Left lung (tissue), 10 donors: ENCODE measurements around the gene FYB1. TPM values are rescaled to one million over a fixed set of nuclear protein-coding genes. Genes with fewer than 3 reads are reported as not detected.
A peak's percentile ranks its signal among the peaks of the same experiment; 100 is the strongest.
"Not testable (repeated sequence)": the region's sequence is repeated elsewhere in the genome, so short reads cannot be mapped to it uniquely, and the experiment has no call there.

Experiments
- ATAC-seq: fragments of 200-7000 bp; cut with Tn5 transposase; one replicate; pipeline ENCODE4 v1.9.1; 2020; ENCODE audit warnings: moderate library complexity
- DNase-seq, 4 donors: peaks; one replicate each; pipeline ENCODE4 v3.0.0-alpha.2; 2013 to 2020
- H3K27ac ChIP-seq, 2 donors: fragments of 200-600 bp; sonication (generic) in 1 of 2; one replicate each; pipeline versions ENCODE4 v1.5.0 to v1.8.0; 2020 to 2021
- H3K27me3 ChIP-seq, 2 donors: fragments of 200-600 bp; sonication (generic) in 1 of 2; one replicate each; pipeline versions ENCODE4 v1.5.0 to v1.8.0; 2020 to 2021
- H3K36me3 ChIP-seq, 2 donors: fragments of 200-600 bp; sonication (generic) in 1 of 2; one replicate each; pipeline versions ENCODE4 v1.5.0 to v1.8.0; 2020 to 2021
- H3K4me1 ChIP-seq, 2 donors: fragments of 200-600 bp; one replicate each; pipeline ENCODE4 v1.8.0; 2021
- H3K4me3 ChIP-seq, 2 donors: fragments of 200-600 bp; sonication (generic) in 1 of 2; one replicate each; pipeline versions ENCODE4 v1.5.0 to v1.8.0; 2020 to 2021; ENCODE audit warnings: mild to moderate bottlenecking in 1 of 2
- H3K9me3 ChIP-seq, 2 donors: fragments of 200-600 bp; sonication (generic) in 1 of 2; one replicate each; pipeline versions ENCODE4 v1.5.0 to v1.8.0; 2020 to 2021
- CTCF ChIP-seq, 2 donors: fragments of 200-600 bp; sonication (generic) in 1 of 2; IDR thresholded peaks; one replicate each; pipeline versions ENCODE4 v1.5.0 to v1.8.0; 2021; ENCODE audit warnings: antibody characterized with exemption in 2 of 2
- intact Hi-C, 2 donors: fragments of 100-400 bp; cut with DNase I; formaldehyde crosslinking; loops; one replicate each; pipeline versions ENCODE4 v1.11.2 to v1.14.2; 2022
- polyA plus RNA-seq, 6 donors: library from polyadenylated mRNA; unstranded; fragments of 120-200 nt; gene quantifications; one replicate each; pipeline ENCODE4 v1.2.1, GENCODE V29; 2013; ENCODE audit not compliant: insufficient read length in 6 of 6
- total RNA-seq, 2 donors: library from RNA; stranded (reverse); fragmentation: NEBNext Ultra II Directional; extraction: Animal tissue kit (Norgen Biotek cat#: 25700); gene quantifications; one replicate each; pipeline ENCODE4 v1.2.1, GENCODE V29; 2021
- donor health status: DM: no; HTN: yes; CAD: no.
- donor health status: DM: no; HTN: no; CAD: no.

FYB1 gene
- total and polyA plus RNA-seq, 8 donors: 3.4 to 93.7 (median 4.4) TPM

DNA sequence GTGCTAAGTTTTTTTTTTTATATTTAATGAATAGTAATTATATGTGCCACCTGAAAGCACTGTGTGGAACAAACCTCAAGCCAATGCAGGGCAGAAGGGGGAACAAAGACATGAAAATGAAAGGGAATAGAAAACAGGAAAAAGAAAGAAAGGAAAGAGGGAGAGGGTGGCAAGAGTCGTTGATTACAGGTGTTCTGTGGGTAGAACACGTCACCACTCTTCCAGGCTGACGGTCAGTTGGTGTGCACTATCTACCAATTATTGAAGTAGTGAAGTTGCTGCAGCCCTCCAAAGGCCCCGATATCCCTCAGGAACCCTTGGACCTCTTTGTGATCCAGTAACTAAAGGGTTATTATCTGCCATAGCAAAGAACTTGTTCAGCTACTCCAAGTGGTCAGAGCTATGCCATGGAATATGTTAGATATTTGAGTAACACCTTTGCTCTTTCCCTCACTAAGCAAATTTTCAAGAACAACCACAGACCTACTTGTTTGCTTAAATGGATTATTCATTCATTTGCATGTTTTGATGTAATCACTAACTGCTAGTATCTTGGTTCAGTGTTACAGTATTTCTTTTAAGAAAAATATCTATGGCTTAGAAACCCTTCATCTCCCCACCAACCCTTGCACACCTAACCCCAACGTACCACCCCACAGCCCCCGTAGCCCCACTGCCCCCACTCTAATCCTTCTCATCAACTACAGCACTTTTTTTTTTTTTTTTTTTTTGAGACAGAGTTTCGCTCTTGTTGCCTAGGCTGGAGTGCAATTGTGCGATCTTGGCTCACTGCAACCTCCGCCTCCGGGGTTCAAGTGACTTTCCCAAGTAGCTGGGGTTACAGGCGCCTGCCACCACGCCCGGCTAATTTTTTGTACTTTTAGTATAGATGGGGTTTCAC, 31.3 kb downstream of the FYB1 start:
- Histone ChIP-seq H3K27ac (no peak overlapping the region), H3K27me3 (no peaks in the 10 kb centered on the region), H3K4me3 (no peak overlapping the region), H3K36me3 (no peaks in the 10 kb centered on the region), H3K4me1 (peaks cover 0 to 43% of the 10 kb centered on the region in 2 donors), H3K9me3 (no peaks in the 10 kb centered on the region)
- peak; percentile 53 for ATAC-seq
- intact Hi-C loops: no loop called here
- TF ChIP-seq CTCF (IDR thresholded peaks at IDR 0.05): no peak
- DNase-seq: peak in 1 of 4 donors; percentile 35

GRCh38 chr5:39186722-39187539, 32.4 kb downstream of the FYB1 start:
- no peak for TF ChIP-seq CTCF (IDR thresholded peaks at IDR 0.05)
- no peaks in the 10 kb centered on the region for H3K27me3 ChIP-seq
- no peak overlapping the region for H3K4me3 ChIP-seq
- H3K9me3 ChIP-seq: no peaks in the 10 kb centered on the region
- H3K4me1 ChIP-seq: peaks cover 0 to 32% of the 10 kb centered on the region in 2 donors
- intact Hi-C loops: no loop called here
- DNase-seq: no peak
- ATAC-seq: no peak
- no peak overlapping the region for H3K27ac ChIP-seq
- H3K36me3 ChIP-seq: no peaks in the 10 kb centered on the region

- no peaks in the 10 kb centered on the region for H3K36me3 ChIP-seq
- H3K27ac ChIP-seq: no peak overlapping the region
- ATAC-seq (no peak), DNase-seq (no peak)
- intact Hi-C loops: no loop called here
- no peaks in the 10 kb centered on the region for H3K9me3 ChIP-seq
- H3K27me3 ChIP-seq: no peaks in the 10 kb centered on the region
- H3K4me3 ChIP-seq: no peak overlapping the region
- H3K4me1 ChIP-seq: peaks cover 0 to 32% of the 10 kb centered on the region in 2 donors
- no peak for TF ChIP-seq CTCF (IDR thresholded peaks at IDR 0.05)
Measured at GRCh38 chr5:39186289-39186688, 33.1 kb downstream of the FYB1 start.

DNA sequence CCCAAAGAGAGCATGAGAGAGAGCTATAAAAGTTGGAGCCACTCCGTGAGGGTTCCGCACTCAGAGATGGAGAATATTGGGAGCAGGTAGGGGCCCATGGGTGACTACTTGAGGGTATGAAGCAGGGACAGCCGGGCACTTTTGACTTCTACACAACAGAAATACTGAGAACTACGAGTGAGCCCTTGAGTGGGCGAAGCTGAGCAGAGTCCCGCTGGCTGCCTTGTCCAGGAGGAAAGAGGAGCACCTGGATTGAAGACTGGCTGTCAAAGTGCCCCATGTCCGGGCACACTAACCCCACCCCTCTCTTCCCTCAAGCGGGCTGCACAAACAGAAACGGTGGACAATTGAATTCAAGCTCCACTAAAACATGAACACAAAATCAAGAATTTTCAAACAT, 33.6 kb downstream of the FYB1 start:
- no peak overlapping the region for H3K4me3 ChIP-seq
- peaks cover 0 to 30% of the 10 kb centered on the region in 2 donors for H3K4me1 ChIP-seq
- H3K27ac ChIP-seq: no peak overlapping the region

DNA sequence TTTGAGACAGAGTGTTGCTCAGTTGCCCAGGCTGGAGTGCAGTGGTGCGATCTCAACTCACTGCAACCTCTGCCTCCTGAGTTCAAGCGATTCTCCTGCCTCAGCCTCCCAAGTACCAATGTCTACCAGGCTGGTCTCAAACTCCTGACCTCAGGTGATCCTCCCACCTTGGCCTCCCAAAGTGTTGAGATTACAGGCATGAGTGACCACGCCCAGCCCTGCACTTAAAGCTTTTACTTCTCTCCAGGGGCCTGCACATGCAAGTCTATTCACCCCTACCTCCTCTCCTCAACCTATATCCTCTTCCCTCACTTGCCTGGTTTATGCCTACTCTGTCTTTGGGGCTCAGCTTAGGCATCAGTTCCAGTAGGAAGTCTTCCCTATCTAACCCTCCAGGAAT, 39.8 kb downstream of the FYB1 start:
- Histone ChIP-seq H3K4me1 (peaks cover 0 to 66% of the 10 kb centered on the region in 2 donors), H3K27ac (peak overlapping the region in 1 of 2 donors; percentile 2)
- H3K27me3 ChIP-seq, DNase-seq, ATAC-seq, intact Hi-C loops, H3K36me3 ChIP-seq, H3K9me3 ChIP-seq, H3K4me3 ChIP-seq: not testable (repeated sequence)

More for the DNA sequence above, 33.6 kb downstream of the FYB1 start:
- no peak for DNase-seq
- H3K36me3 ChIP-seq: no peaks in the 10 kb centered on the region
- intact Hi-C loops: no loop called here
- H3K27me3 ChIP-seq: no peaks in the 10 kb centered on the region
- no peak for ATAC-seq
- TF ChIP-seq CTCF (IDR thresholded peaks at IDR 0.05): no peak
- H3K9me3 ChIP-seq: no peaks in the 10 kb centered on the region
